HCT116 (cell line): Measurements from ENCODE around the gene HES5. TPM values are rescaled to one million over a fixed set of nuclear protein-coding genes. Genes with fewer than 3 reads are reported as not detected.

ENCODE experiments used
- ATAC-seq: fragments of 200-7000 bp; cut with Tn5 transposase; 2 replicates; pipeline ENCODE4 v1.9.1; 2020; ENCODE audit warnings: mild to moderate bottlenecking, moderate library complexity
- BruUV-seq: library from RNA; stranded (reverse); fragments of 400-500 nt; replicated peaks from 2 replicates; lab custom pipeline; 2021; lab: Mats Ljungman, UMichigan
- CTCF ChIA-PET: fragments of 300-600 bp; sonication (Branson Sonifier 250); formaldehyde crosslinking; loops from one replicate; lab custom pipeline; 2021; ENCODE audit warnings: antibody characterized with exemption; lab: Charles Lee
- POLR2A ChIA-PET: fragments of 300-600, 350-600 bp; sonication (Branson Sonifier 250); formaldehyde crosslinking; loops from one replicate; lab custom pipeline; 2021; ENCODE audit warnings: antibody characterized with exemption; lab: Charles Lee
- RAD21 ChIA-PET, 2 experiments: fragments of 300-600 bp; sonication (Branson Sonifier 250); formaldehyde crosslinking; loops; one replicate each; lab custom pipeline; 2023; ENCODE audit warnings: low total read pairs in 2 of 2; ENCODE audit not compliant: uncharacterized antibody in 2 of 2, unreplicated experiment in 2 of 2, low non-redundant PET in 1 of 2; lab: Charles Lee
- DNase-seq: peaks from one replicate; pipeline ENCODE4 v3.0.0-alpha.2; 2010; ENCODE audit warnings: low read depth, low spot score
- H2AFZ ChIP-seq: fragments of 200-600 bp; shearing (Covaris generic), sonication (generic); 2 replicates; pipeline ENCODE4 v1.6.1; 2017; ENCODE audit warnings: low read depth, mixed run types, mixed read lengths, antibody characterized with exemption, low read length; ENCODE audit not compliant: poor library complexity, severe bottlenecking
- H3K27ac ChIP-seq: 2 replicates; pipeline ENCODE4 v1.5.1; 2012; ENCODE audit warnings: low read depth, low read length
- H3K27me3 ChIP-seq: fragments of 200-600 bp; sonication (generic); 2 replicates; pipeline ENCODE4 v1.6.1; 2016; ENCODE audit warnings: mixed run types, low read length, mixed read lengths; ENCODE audit not compliant: insufficient read depth
- H3K36me3 ChIP-seq, 2 experiments: fragments of 200-500 bp in 1 of 2; fragments of 200-600 bp in 1 of 2; sonication (Bioruptor generic) in 1 of 2; sonication (generic) in 1 of 2; 2 replicates each; pipeline versions ENCODE4 v1.5.1 to v1.6.1; 2014 to 2016; ENCODE audit warnings: low read length in 2 of 2, inconsistent platforms in 1 of 2, mixed read lengths in 1 of 2, mixed run types in 1 of 2; ENCODE audit not compliant: insufficient read depth in 2 of 2, control insufficient read depth in 1 of 2
- H3K4me1 ChIP-seq, 2 experiments: fragments of 200-600 bp in 1 of 2; sonication (generic) in 1 of 2; 2 replicates each; pipeline versions ENCODE4 v1.5.1 to v1.6.1; 2012 to 2017; ENCODE audit warnings: low read length in 2 of 2, inconsistent platforms in 1 of 2, mild to moderate bottlenecking in 1 of 2, mixed read lengths in 1 of 2, mixed run types in 1 of 2, moderate library complexity in 1 of 2; ENCODE audit not compliant: insufficient read depth in 2 of 2, control insufficient read depth in 1 of 2
- H3K4me2 ChIP-seq: fragments of 200-600 bp; sonication (generic); 2 replicates; pipeline ENCODE4 v1.6.1; 2017; ENCODE audit warnings: mixed run types, low read length, mixed read lengths
- H3K4me3 ChIP-seq, 2 experiments: fragments of 200-600 bp in 1 of 2; sonication (generic) in 1 of 2; replicated peaks in 1 of 2; 2 replicates each; pipeline ENCODE4 v1.5.1; 2011 to 2016; ENCODE audit warnings: low read length in 2 of 2, control low read depth in 1 of 2, low read depth in 1 of 2, mild to moderate bottlenecking in 1 of 2, mixed read lengths in 1 of 2, mixed run types in 1 of 2
- H3K79me2 ChIP-seq: fragments of 200-600 bp; sonication (generic); 2 replicates; pipeline ENCODE4 v1.6.1; 2017; ENCODE audit warnings: mild to moderate bottlenecking, mixed run types, low read length, moderate library complexity, mixed read lengths; ENCODE audit not compliant: insufficient read depth
- H3K9ac ChIP-seq: fragments of 200-600 bp; sonication (generic); 2 replicates; pipeline ENCODE4 v1.6.1; 2016; ENCODE audit warnings: low read length, mixed read lengths
- H3K9me2 ChIP-seq: fragments of 200-600 bp; sonication (generic), shearing (Covaris generic); 2 replicates; pipeline ENCODE4 v1.6.1; 2017; ENCODE audit warnings: mixed run types, mild to moderate bottlenecking, moderate library complexity; ENCODE audit not compliant: insufficient read depth
- H3K9me3 ChIP-seq, 2 experiments: fragments of 200-500 bp in 1 of 2; fragments of 200-600 bp in 1 of 2; sonication (Bioruptor generic) in 1 of 2; sonication (generic) in 1 of 2; 2 replicates each; pipeline ENCODE4 v1.6.1; 2014 to 2017; ENCODE audit warnings: low read length in 2 of 2, mixed read lengths in 2 of 2, inconsistent platforms in 1 of 2, low read depth in 1 of 2, mild to moderate bottlenecking in 1 of 2, mixed run types in 1 of 2, moderate library complexity in 1 of 2; ENCODE audit not compliant: control insufficient read depth in 1 of 2, insufficient read depth in 1 of 2
- H4K20me1 ChIP-seq: fragments of 200-600 bp; sonication (generic), shearing (Covaris generic); 2 replicates; pipeline ENCODE4 v1.6.1; 2017; ENCODE audit warnings: mixed run types, mild to moderate bottlenecking, moderate library complexity; ENCODE audit not compliant: insufficient read depth
- CBX3 ChIP-seq: IDR thresholded peaks from 2 replicates; pipeline ENCODE4 v1.6.1; 2012; ENCODE audit warnings: low read depth
- CEBPB ChIP-seq: IDR thresholded peaks from 2 replicates; pipeline ENCODE4 v1.6.1; 2012; ENCODE audit warnings: low read depth
- CTCF ChIP-seq, 3 experiments: fragments of 200-600 bp in 1 of 3; sonication (generic) in 1 of 3; IDR thresholded peaks in 2 of 3; conservative IDR thresholded peaks in 1 of 3; 2 replicates each; pipeline ENCODE4 v1.5.1; 2012 to 2017; ENCODE audit warnings: low read depth in 2 of 3, low read length in 2 of 3, antibody characterized with exemption in 1 of 3, borderline replicate concordance in 1 of 3, control low read depth in 1 of 3, mild to moderate bottlenecking in 1 of 3, mixed read lengths in 1 of 3, mixed run types in 1 of 3, moderate library complexity in 1 of 3; ENCODE audit not compliant: insufficient read depth in 1 of 3
- EGR1 ChIP-seq: IDR thresholded peaks from 2 replicates; pipeline ENCODE4 v1.6.1; 2012; ENCODE audit warnings: low read depth
- EZH2 ChIP-seq: fragments of 200-600 bp; sonication (generic); IDR thresholded peaks from 2 replicates; pipeline ENCODE4 v1.6.1; 2017; ENCODE audit warnings: antibody characterized with exemption, mixed run types
- EZH2phosphoT487 ChIP-seq: fragments of 200-600 bp; IDR thresholded peaks from 2 replicates; pipeline ENCODE4 v1.6.1; 2018; ENCODE audit warnings: antibody characterized with exemption, borderline replicate concordance
- FOSL1 ChIP-seq: IDR thresholded peaks from 2 replicates; pipeline ENCODE4 v1.6.1; 2012; ENCODE audit warnings: low read depth
- RAD21 ChIP-seq: IDR thresholded peaks from 2 replicates; pipeline ENCODE4 v1.6.1; 2012; ENCODE audit warnings: low read depth, mild to moderate bottlenecking
- SIN3A ChIP-seq: IDR thresholded peaks from 2 replicates; pipeline ENCODE4 v1.6.1; 2012; ENCODE audit warnings: low read depth
- SP1 ChIP-seq: IDR thresholded peaks from 2 replicates; pipeline ENCODE4 v1.6.1; 2012; ENCODE audit warnings: low read depth
- SRF ChIP-seq: IDR thresholded peaks from 2 replicates; pipeline ENCODE4 v1.6.1; 2012; ENCODE audit warnings: low read depth
- TCF7L2 ChIP-seq: IDR thresholded peaks from 2 replicates; pipeline ENCODE4 v1.7.0; 2011; ENCODE audit warnings: borderline replicate concordance, inconsistent platforms; ENCODE audit not compliant: insufficient read depth, insufficient read length; ENCODE audit errors: extremely low read depth
- YY1 ChIP-seq: IDR thresholded peaks from 2 replicates; pipeline ENCODE4 v1.6.1; 2011; ENCODE audit warnings: low read length, low read depth, moderate library complexity, mild to moderate bottlenecking; ENCODE audit not compliant: insufficient replicate concordance; ENCODE audit errors: extremely low read depth
- ZNF274 ChIP-seq: fragments of 200-500 bp; sonication (Bioruptor generic); IDR thresholded peaks from 2 replicates; pipeline ENCODE4 v1.6.1; 2014; ENCODE audit warnings: mild to moderate bottlenecking, low read depth, low read length, inconsistent platforms
- intact Hi-C: fragments of 100-400 bp; cut with micrococcal nuclease; formaldehyde crosslinking; loops from 2 replicates; pipeline ENCODE4 v1.10.0; 2022
- total RNA-seq: library from RNA; stranded (reverse); gene quantifications from one replicate; pipeline ENCODE4 v1.2.1, GENCODE V29; 2021; ENCODE audit not compliant: unreplicated experiment
- TF ChIP-seq, protein P1 (sequence below): IDR thresholded peaks from 2 replicates; pipeline ENCODE4 v1.6.1; 2012
- TF ChIP-seq, protein P2 (sequence below): IDR thresholded peaks from 2 replicates; pipeline ENCODE4 v1.6.1; 2012; ENCODE audit warnings: low read depth

Gene HES5
- total RNA-seq, 1 experiment from 2014 or later = not detected

GRCh38 chr1:2519029-2519685, 10.9 kb downstream of the HES5 start:
- POLR2A ChIA-PET = no interaction called here

More at GRCh38 chr1:2519029-2519685, 10.9 kb downstream of the HES5 start:
- Histone ChIP-seq H3K27ac (no peak overlapping the region), H3K36me3 (peaks cover 15 to 22% of the 10 kb centered on the region in 2 experiments; a peak in 3 of 4 replicates), H3K79me2 (peaks cover 31% of the 10 kb centered on the region), H3K9me3 (no peaks in the 10 kb centered on the region), H3K4me2 (no peak overlapping the region), H3K27me3 (no peaks in the 10 kb centered on the region), H3K9ac (no peak overlapping the region), H4K20me1 (no peaks in the 10 kb centered on the region), H3K9me2 (no peaks in the 10 kb centered on the region), H3K4me3 (no peak overlapping the region), H3K4me1 (no peaks in the 10 kb centered on the region), H2AFZ (no peak overlapping the region)
- ATAC-seq = no peak
- DNase-seq = no peak
- no TSS peak for BruUV-seq
- TF ChIP-seq CBX3 (no peak), SRF (no peak), RAD21 (no peak), FOSL1 (no peak), EGR1 (no peak), CTCF (IDR thresholded peaks at IDR 0.05 in 2 of 3, conservative IDR thresholded peaks at IDR 0.05 in 1 of 3; ENCODE audit: borderline replicate concordance in 1 of 3, insufficient read depth in 1 of 3, low read depth in 2 of 3, low read length in 2 of 3) (no peak), EZH2 (no peak), ZNF274 (no peak), EZH2phosphoT487 (no peak), SIN3A (no peak), SP1 (no peak), YY1 (no peak), TCF7L2 (no peak), CEBPB (no peak)
- TF ChIP-seq, protein P1, sequence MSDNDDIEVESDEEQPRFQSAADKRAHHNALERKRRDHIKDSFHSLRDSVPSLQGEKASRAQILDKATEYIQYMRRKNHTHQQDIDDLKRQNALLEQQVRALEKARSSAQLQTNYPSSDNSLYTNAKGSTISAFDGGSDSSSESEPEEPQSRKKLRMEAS = no peak
- TF ChIP-seq, protein P2, sequence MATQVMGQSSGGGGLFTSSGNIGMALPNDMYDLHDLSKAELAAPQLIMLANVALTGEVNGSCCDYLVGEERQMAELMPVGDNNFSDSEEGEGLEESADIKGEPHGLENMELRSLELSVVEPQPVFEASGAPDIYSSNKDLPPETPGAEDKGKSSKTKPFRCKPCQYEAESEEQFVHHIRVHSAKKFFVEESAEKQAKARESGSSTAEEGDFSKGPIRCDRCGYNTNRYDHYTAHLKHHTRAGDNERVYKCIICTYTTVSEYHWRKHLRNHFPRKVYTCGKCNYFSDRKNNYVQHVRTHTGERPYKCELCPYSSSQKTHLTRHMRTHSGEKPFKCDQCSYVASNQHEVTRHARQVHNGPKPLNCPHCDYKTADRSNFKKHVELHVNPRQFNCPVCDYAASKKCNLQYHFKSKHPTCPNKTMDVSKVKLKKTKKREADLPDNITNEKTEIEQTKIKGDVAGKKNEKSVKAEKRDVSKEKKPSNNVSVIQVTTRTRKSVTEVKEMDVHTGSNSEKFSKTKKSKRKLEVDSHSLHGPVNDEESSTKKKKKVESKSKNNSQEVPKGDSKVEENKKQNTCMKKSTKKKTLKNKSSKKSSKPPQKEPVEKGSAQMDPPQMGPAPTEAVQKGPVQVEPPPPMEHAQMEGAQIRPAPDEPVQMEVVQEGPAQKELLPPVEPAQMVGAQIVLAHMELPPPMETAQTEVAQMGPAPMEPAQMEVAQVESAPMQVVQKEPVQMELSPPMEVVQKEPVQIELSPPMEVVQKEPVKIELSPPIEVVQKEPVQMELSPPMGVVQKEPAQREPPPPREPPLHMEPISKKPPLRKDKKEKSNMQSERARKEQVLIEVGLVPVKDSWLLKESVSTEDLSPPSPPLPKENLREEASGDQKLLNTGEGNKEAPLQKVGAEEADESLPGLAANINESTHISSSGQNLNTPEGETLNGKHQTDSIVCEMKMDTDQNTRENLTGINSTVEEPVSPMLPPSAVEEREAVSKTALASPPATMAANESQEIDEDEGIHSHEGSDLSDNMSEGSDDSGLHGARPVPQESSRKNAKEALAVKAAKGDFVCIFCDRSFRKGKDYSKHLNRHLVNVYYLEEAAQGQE = no peak
- CTCF ChIA-PET = no interaction called here
- RAD21 ChIA-PET = no interaction called here
- intact Hi-C loops = no loop called here
